Stomach smooth muscle (tissue), 2 donors: ENCODE measurements around the gene CST2.
A peak's percentile ranks its signal among the peaks of the same experiment; 100 is the strongest.
"Not testable (repeated sequence)": the region's sequence is repeated elsewhere in the genome, so short reads cannot be mapped to it uniquely, and the experiment has no call there.

Source experiments
- H3K27ac ChIP-seq: one replicate; pipeline ENCODE4 v1.7.0; 2013; ENCODE audit warnings: mild to moderate bottlenecking, low read length, inconsistent platforms
- H3K27me3 ChIP-seq, 2 donors: one replicate each; pipeline ENCODE4 v1.7.0; 2013; ENCODE audit warnings: low read length in 2 of 2; ENCODE audit not compliant: insufficient read depth in 2 of 2, control insufficient read depth in 1 of 2
- H3K36me3 ChIP-seq, 2 donors: one replicate each; pipeline ENCODE4 v1.7.0; 2013; ENCODE audit warnings: low read length in 2 of 2; ENCODE audit not compliant: control insufficient read depth in 2 of 2, insufficient read depth in 2 of 2
- H3K4me1 ChIP-seq: one replicate; pipeline ENCODE4 v1.7.0; 2013; ENCODE audit warnings: low read length; ENCODE audit not compliant: control insufficient read depth, insufficient read depth
- H3K4me3 ChIP-seq, 2 donors: one replicate each; pipeline ENCODE4 v1.7.0; 2013; ENCODE audit warnings: low read length in 2 of 2
- H3K9ac ChIP-seq, 2 donors: one replicate each; pipeline ENCODE4 v1.7.0; 2013; ENCODE audit warnings: low read length in 2 of 2, mild to moderate bottlenecking in 1 of 2
- H3K9me3 ChIP-seq, 2 donors: one replicate each; pipeline ENCODE4 v1.7.0; 2013; ENCODE audit warnings: low read length in 2 of 2; ENCODE audit not compliant: control insufficient read depth in 2 of 2
- donor health status: healthy.
- donor health status: Pancreatic carcinoma.

CST2 gene

GRCh38 chr20:23826541-23827021, at the start of gene CST2:
TSS of gene CST2 (minus strand) at chr20:23826729. CDS start at chr20:23826660, 69 bp downstream.
- no peak within 1 kb of the TSS for H3K4me3 ChIP-seq
- H3K36me3 ChIP-seq, result no peaks in the 10 kb centered on the region
- peaks cover 7% of the 10 kb centered on the region for H3K4me1 ChIP-seq
- no peaks in the 10 kb centered on the region for H3K27me3 ChIP-seq
- no peak within 1 kb of the TSS for H3K27ac ChIP-seq
- no peaks in the 10 kb centered on the region for H3K9me3 ChIP-seq
- no peak within 1 kb of the TSS for H3K9ac ChIP-seq

- H3K9me3 ChIP-seq, result peaks cover 0 to 3% of the 10 kb centered on the region in 2 donors
- H3K9ac ChIP-seq, result peak overlapping the region in 1 of 2 donors; percentile 29
- H3K4me1 ChIP-seq, result peaks cover 20% of the 10 kb centered on the region
- H3K4me3 ChIP-seq, result no peak overlapping the region
- H3K27ac ChIP-seq, result no peak overlapping the region
- no peaks in the 10 kb centered on the region for H3K36me3 ChIP-seq
- H3K27me3 ChIP-seq, result peaks cover 0 to 2% of the 10 kb centered on the region in 2 donors
Observed at GRCh38 chr20:23875606-23876237, 49.2 kb upstream of the CST2 start.

GRCh38 chr20:23874747-23875146, 48.2 kb upstream of the CST2 start:
- Histone ChIP-seq H3K27me3 (peaks cover 0 to 2% of the 10 kb centered on the region in 2 donors), H3K9ac (no peak overlapping the region), H3K27ac (no peak overlapping the region), H3K9me3 (peaks cover 0 to 3% of the 10 kb centered on the region in 2 donors), H3K36me3 (no peaks in the 10 kb centered on the region), H3K4me1 (peaks cover 14% of the 10 kb centered on the region), H3K4me3 (no peak overlapping the region)

GRCh38 chr20:23873370-23874015, 47.0 kb upstream of the CST2 start:
- H3K4me1 ChIP-seq, result peaks cover 13% of the 10 kb centered on the region
- no peak overlapping the region for H3K27ac ChIP-seq

GRCh38 chr20:23872065-23872464, 45.5 kb upstream of the CST2 start:
- H3K9ac ChIP-seq, result no peak overlapping the region
- peaks cover 0 to 2% of the 10 kb centered on the region in 2 donors for H3K27me3 ChIP-seq
- no peak overlapping the region for H3K4me3 ChIP-seq
- no peak overlapping the region for H3K27ac ChIP-seq
- peaks cover 10% of the 10 kb centered on the region for H3K4me1 ChIP-seq
- peaks cover 0 to 3% of the 10 kb centered on the region in 2 donors for H3K9me3 ChIP-seq
- H3K36me3 ChIP-seq, result no peaks in the 10 kb centered on the region

More at GRCh38 chr20:23873370-23874015, 47.0 kb upstream of the CST2 start:
- Histone ChIP-seq H3K4me3 (no peak overlapping the region), H3K27me3 (peaks cover 0 to 2% of the 10 kb centered on the region in 2 donors), H3K9me3 (peaks cover 0 to 3% of the 10 kb centered on the region in 2 donors), H3K9ac (no peak overlapping the region), H3K36me3 (no peaks in the 10 kb centered on the region)

GRCh38 chr20:23870461-23870860, 43.9 kb upstream of the CST2 start:
- no peak overlapping the region for H3K27ac ChIP-seq
- H3K4me3 ChIP-seq, result no peak overlapping the region
- H3K27me3 ChIP-seq, result peaks cover 0 to 2% of the 10 kb centered on the region in 2 donors
- no peak overlapping the region for H3K9ac ChIP-seq
- peaks cover 0 to 3% of the 10 kb centered on the region in 2 donors for H3K9me3 ChIP-seq
- no peaks in the 10 kb centered on the region for H3K4me1 ChIP-seq
- H3K36me3 ChIP-seq, result no peaks in the 10 kb centered on the region

- Histone ChIP-seq H3K27ac (no peak overlapping the region), H3K27me3 (peaks cover 0 to 2% of the 10 kb centered on the region in 2 donors), H3K9me3 (peaks cover 0 to 3% of the 10 kb centered on the region in 2 donors), H3K4me1 (no peaks in the 10 kb centered on the region), H3K36me3 (no peaks in the 10 kb centered on the region), H3K4me3 (no peak overlapping the region), H3K9ac (no peak overlapping the region)
Observed at GRCh38 chr20:23869520-23869919, 43.0 kb upstream of the CST2 start.

- H3K27me3 ChIP-seq, result peaks cover 0 to 2% of the 10 kb centered on the region in 2 donors
Observed at GRCh38 chr20:23868321-23868720, 41.8 kb upstream of the CST2 start.

GRCh38 chr20:23867152-23867776, 40.7 kb upstream of the CST2 start:
- Histone ChIP-seq H3K27ac (no peak overlapping the region), H3K27me3 (no peaks in the 10 kb centered on the region), H3K9me3 (peaks cover 0 to 2% of the 10 kb centered on the region in 2 donors)

More at GRCh38 chr20:23868321-23868720, 41.8 kb upstream of the CST2 start:
- Histone ChIP-seq H3K9ac (no peak overlapping the region), H3K36me3 (no peaks in the 10 kb centered on the region), H3K27ac (no peak overlapping the region), H3K4me1 (no peaks in the 10 kb centered on the region), H3K9me3 (peaks cover 0 to 3% of the 10 kb centered on the region in 2 donors), H3K4me3 (no peak overlapping the region)

GRCh38 chr20:23860771-23861170, 34.2 kb upstream of the CST2 start:
- not testable (repeated sequence) for H3K27ac ChIP-seq, H3K9me3 ChIP-seq, H3K9ac ChIP-seq, H3K4me1 ChIP-seq, H3K36me3 ChIP-seq, H3K4me3 ChIP-seq, H3K27me3 ChIP-seq

More at GRCh38 chr20:23867152-23867776, 40.7 kb upstream of the CST2 start:
- no peak overlapping the region for H3K9ac ChIP-seq
- no peaks in the 10 kb centered on the region for H3K36me3 ChIP-seq
- H3K4me1 ChIP-seq, result no peaks in the 10 kb centered on the region
- H3K4me3 ChIP-seq, result no peak overlapping the region
